ENCODE data around the gene CEACAM6.
A peak's percentile ranks its signal among the peaks of the same experiment; 100 is the strongest.
"Not testable (repeated sequence)": the region's sequence is repeated elsewhere in the genome, so short reads cannot be mapped to it uniquely, and the experiment has no call there.

Gene CEACAM6

GRCh38 chr19:41753159-41753558 is 2.2 kb upstream of the CEACAM6 start:
- TF ChIP-seq POLR2A (IDR thresholded peaks at IDR 0.05; ENCODE audit: low read depth, low read length) (no peak), POLR2AphosphoS5 (IDR thresholded peaks at IDR 0.05; ENCODE audit: low read depth, low read length) (no peak), TAF1 (IDR thresholded peaks at IDR 0.05; ENCODE audit: borderline replicate concordance, low read depth, low read length) (no peak)
- DNase-seq (ENCODE audit: insufficient read length) (peak; percentile 29), FAIRE-seq (no peak)

GRCh38 chr19:41753936-41754529 is 1.3 kb upstream of the CEACAM6 start:
- peak; percentile 97 for FAIRE-seq
- no peak for DNase-seq (ENCODE audit: insufficient read length)
- no peak for TF ChIP-seq POLR2AphosphoS5 (IDR thresholded peaks at IDR 0.05; ENCODE audit: low read depth, low read length)
- TF ChIP-seq POLR2A (IDR thresholded peaks at IDR 0.05; ENCODE audit: low read depth, low read length), result no peak
- no peak for TF ChIP-seq TAF1 (IDR thresholded peaks at IDR 0.05; ENCODE audit: borderline replicate concordance, low read depth, low read length)

- TF ChIP-seq TAF1 (IDR thresholded peaks at IDR 0.05; ENCODE audit: borderline replicate concordance, low read depth, low read length), result no peak
- no peak for TF ChIP-seq POLR2AphosphoS5 (IDR thresholded peaks at IDR 0.05; ENCODE audit: low read depth, low read length)
- no peak for TF ChIP-seq POLR2A (IDR thresholded peaks at IDR 0.05; ENCODE audit: low read depth, low read length)
- no peak for FAIRE-seq
- no peak for DNase-seq (ENCODE audit: insufficient read length)
These were observed 3.5 kb downstream of the CEACAM6 start for GRCh38 chr19:41758846-41759245.

GRCh38 chr19:41767115-41767514 is 11.8 kb downstream of the CEACAM6 start:
- no peak for TF ChIP-seq TAF1 (IDR thresholded peaks at IDR 0.05; ENCODE audit: borderline replicate concordance, low read depth, low read length)
- TF ChIP-seq POLR2AphosphoS5 (IDR thresholded peaks at IDR 0.05; ENCODE audit: low read depth, low read length), result no peak
- TF ChIP-seq POLR2A (IDR thresholded peaks at IDR 0.05; ENCODE audit: low read depth, low read length), result no peak
- DNase-seq (ENCODE audit: insufficient read length) (no peak), FAIRE-seq (no peak)

- not testable (repeated sequence) for FAIRE-seq; DNase-seq (ENCODE audit: insufficient read length)
These were observed 12.8 kb downstream of the CEACAM6 start for GRCh38 chr19:41768105-41768504.

GRCh38 chr19:41769608-41770007 is 14.3 kb downstream of the CEACAM6 start:
- no peak for DNase-seq (ENCODE audit: insufficient read length)
- FAIRE-seq, result no peak
- TF ChIP-seq POLR2A (IDR thresholded peaks at IDR 0.05; ENCODE audit: low read depth, low read length) (no peak), POLR2AphosphoS5 (IDR thresholded peaks at IDR 0.05; ENCODE audit: low read depth, low read length) (no peak), TAF1 (IDR thresholded peaks at IDR 0.05; ENCODE audit: borderline replicate concordance, low read depth, low read length) (no peak)

- TF ChIP-seq POLR2A (IDR thresholded peaks at IDR 0.05; ENCODE audit: low read depth, low read length) (no peak), TAF1 (IDR thresholded peaks at IDR 0.05; ENCODE audit: borderline replicate concordance, low read depth, low read length) (no peak), POLR2AphosphoS5 (IDR thresholded peaks at IDR 0.05; ENCODE audit: low read depth, low read length) (no peak)
- FAIRE-seq (no peak), DNase-seq (ENCODE audit: insufficient read length) (no peak)
These were observed 16.1 kb downstream of the CEACAM6 start for GRCh38 chr19:41771410-41771809.

GRCh38 chr19:41774515-41774980 is 19.2 kb downstream of the CEACAM6 start:
- DNase-seq (ENCODE audit: insufficient read length) (no peak), FAIRE-seq (no peak)
- TF ChIP-seq TAF1 (IDR thresholded peaks at IDR 0.05; ENCODE audit: borderline replicate concordance, low read depth, low read length) (no peak), POLR2A (IDR thresholded peaks at IDR 0.05; ENCODE audit: low read depth, low read length) (no peak), POLR2AphosphoS5 (IDR thresholded peaks at IDR 0.05; ENCODE audit: low read depth, low read length) (no peak)

- TF ChIP-seq POLR2A (IDR thresholded peaks at IDR 0.05; ENCODE audit: low read depth, low read length), result no peak
- TF ChIP-seq TAF1 (IDR thresholded peaks at IDR 0.05; ENCODE audit: borderline replicate concordance, low read depth, low read length), result no peak
- no peak for TF ChIP-seq POLR2AphosphoS5 (IDR thresholded peaks at IDR 0.05; ENCODE audit: low read depth, low read length)
- FAIRE-seq (no peak), DNase-seq (ENCODE audit: insufficient read length) (no peak)
These were observed 21.4 kb downstream of the CEACAM6 start for GRCh38 chr19:41776700-41777099.

GRCh38 chr19:41783612-41784011 is 28.3 kb downstream of the CEACAM6 start:
- TF ChIP-seq POLR2A (IDR thresholded peaks at IDR 0.05; ENCODE audit: low read depth, low read length) (no peak), TAF1 (IDR thresholded peaks at IDR 0.05; ENCODE audit: borderline replicate concordance, low read depth, low read length) (no peak), POLR2AphosphoS5 (IDR thresholded peaks at IDR 0.05; ENCODE audit: low read depth, low read length) (no peak)
- no peak for FAIRE-seq
- no peak for DNase-seq (ENCODE audit: insufficient read length)

- TF ChIP-seq TAF1 (IDR thresholded peaks at IDR 0.05; ENCODE audit: borderline replicate concordance, low read depth, low read length) (no peak), POLR2A (IDR thresholded peaks at IDR 0.05; ENCODE audit: low read depth, low read length) (no peak), POLR2AphosphoS5 (IDR thresholded peaks at IDR 0.05; ENCODE audit: low read depth, low read length) (no peak)
- DNase-seq (ENCODE audit: insufficient read length), result no peak
- FAIRE-seq, result no peak
These were observed 29.0 kb downstream of the CEACAM6 start for GRCh38 chr19:41784312-41784711.

GRCh38 chr19:41784743-41785142 is 29.4 kb downstream of the CEACAM6 start:
- FAIRE-seq, result peak; percentile 78
- TF ChIP-seq POLR2AphosphoS5 (IDR thresholded peaks at IDR 0.05; ENCODE audit: low read depth, low read length) (no peak), POLR2A (IDR thresholded peaks at IDR 0.05; ENCODE audit: low read depth, low read length) (no peak), TAF1 (IDR thresholded peaks at IDR 0.05; ENCODE audit: borderline replicate concordance, low read depth, low read length) (no peak)
- no peak for DNase-seq (ENCODE audit: insufficient read length)

Data from GM12892 (cell line).